HL-60 (cell line): ENCODE data around the gene POGK.

Experiments
- CTCF ChIP-seq: IDR thresholded peaks from one replicate; pipeline ENCODE4 v1.5.1; 2011; ENCODE audit warnings: low read length, control low read depth, inconsistent platforms; ENCODE audit not compliant: insufficient read depth
- GABPA ChIP-seq: IDR thresholded peaks from 2 replicates; pipeline ENCODE4 v1.6.1; 2012; ENCODE audit warnings: low read depth
- POLR2AphosphoS5 ChIP-seq: IDR thresholded peaks from 2 replicates; pipeline ENCODE4 v1.6.1; 2012; ENCODE audit warnings: low read depth
- REST ChIP-seq: IDR thresholded peaks from 2 replicates; pipeline ENCODE4 v1.6.1; 2012; ENCODE audit warnings: low read depth; ENCODE audit not compliant: insufficient replicate concordance
- SPI1 ChIP-seq: IDR thresholded peaks from 2 replicates; pipeline ENCODE4 v1.6.1; 2012; ENCODE audit warnings: low read depth, mild to moderate bottlenecking, borderline replicate concordance

- TF ChIP-seq CTCF (no peak), GABPA (no peak), REST (no peak), SPI1 (no peak), POLR2AphosphoS5 (no peak)
Observed at GRCh38 chr1:166895766-166896165, 56.5 kb downstream of the POGK start.
